Sigmoid colon (tissue), 7 donors: ENCODE data around the gene PAK6. TPM values are rescaled to one million over a fixed set of nuclear protein-coding genes. Genes with fewer than 3 reads are reported as not detected.
A peak's percentile ranks its signal among the peaks of the same experiment; 100 is the strongest.

Experiments
- DNase-seq: peaks from one replicate; pipeline ENCODE4 v3.0.0-alpha.2; 2019
- H3K27ac ChIP-seq, 4 donors: fragments of 200-600 bp; sonication (generic); one replicate each; pipeline ENCODE4 v1.5.1; 2016 to 2019; ENCODE audit warnings: mild to moderate bottlenecking in 1 of 4
- H3K27me3 ChIP-seq, 3 donors: fragments of 200-600 bp; sonication (generic); one replicate each; pipeline ENCODE4 v1.5.1; 2019; ENCODE audit warnings: mild to moderate bottlenecking in 1 of 3
- H3K36me3 ChIP-seq, 4 donors: fragments of 200-600 bp; sonication (generic); one replicate each; pipeline ENCODE4 v1.5.1; 2016 to 2019
- H3K4me1 ChIP-seq, 4 donors: fragments of 200-600 bp; sonication (generic); one replicate each; pipeline ENCODE4 v1.5.1; 2017 to 2019
- H3K4me3 ChIP-seq, 4 donors: fragments of 200-600 bp; sonication (generic); one replicate each; pipeline ENCODE4 v1.5.1; 2017 to 2019; ENCODE audit warnings: mild to moderate bottlenecking in 2 of 4, moderate library complexity in 1 of 4
- H3K9me3 ChIP-seq, 4 donors: fragments of 200-600 bp in 3 of 4; sonication (generic) in 3 of 4; one replicate each; pipeline versions ENCODE4 v1.5.1 to v1.6.1; 2013 to 2019
- CTCF ChIP-seq, 4 experiments: fragments of 450-650 bp in 3 of 4; fragments of 200-600 bp in 1 of 4; IDR thresholded peaks; one replicate each; pipeline ENCODE4 v1.5.1; 2016 to 2019; ENCODE audit warnings: antibody characterized with exemption in 4 of 4, mild to moderate bottlenecking in 3 of 4, moderate library complexity in 2 of 4
- EP300 ChIP-seq, 4 donors: sonication (generic); formaldehyde crosslinking; IDR thresholded peaks; one replicate each; pipeline ENCODE4 v1.6.1; 2017; ENCODE audit warnings: antibody characterized with exemption in 4 of 4
- POLR2A ChIP-seq, 2 donors: fragments of 450-650 bp; IDR thresholded peaks; one replicate each; pipeline ENCODE4 v1.6.1; 2016; ENCODE audit warnings: antibody characterized with exemption in 2 of 2, mild to moderate bottlenecking in 2 of 2, moderate library complexity in 2 of 2
- POLR2AphosphoS5 ChIP-seq, 4 donors: sonication (generic); formaldehyde crosslinking; IDR thresholded peaks; one replicate each; pipeline ENCODE4 v1.6.1; 2017; ENCODE audit warnings: antibody characterized with exemption in 4 of 4
- WGBS, 2 donors: extraction: QIAGEN DNeasy Blood & Tissue Kit; methylation state at CpG; one replicate each; pipeline ENCODE4 v1.1.7; 2013; 5-methylcytosine and 5-hydroxymethylcytosine counted together
- intact Hi-C: fragments of 100-400 bp; cut with DNase I; formaldehyde crosslinking; loops from one replicate; pipeline ENCODE4 v1.15.1; 2023
- polyA plus RNA-seq, 3 donors: library from polyadenylated mRNA; stranded (reverse); fragments of 200-250 nt; gene quantifications; one replicate each; pipeline ENCODE4 v1.2.3, GENCODE V29; 2013
- total RNA-seq, 4 donors: library from RNA; depleted of rRNA; stranded (reverse); fragments of >200 nt; gene quantifications; one replicate each; pipeline ENCODE4 v1.1.0, GENCODE V29; 2016
- donor health status: healthy with polysubstance abuse.
- donor health status: Bipolar disorder and iron deficiency.
- donor health status: healthy.

PAK6 gene
- total and polyA plus RNA-seq, 7 donors = 0.33 to 3.0 (median 1.4) TPM

DNA sequence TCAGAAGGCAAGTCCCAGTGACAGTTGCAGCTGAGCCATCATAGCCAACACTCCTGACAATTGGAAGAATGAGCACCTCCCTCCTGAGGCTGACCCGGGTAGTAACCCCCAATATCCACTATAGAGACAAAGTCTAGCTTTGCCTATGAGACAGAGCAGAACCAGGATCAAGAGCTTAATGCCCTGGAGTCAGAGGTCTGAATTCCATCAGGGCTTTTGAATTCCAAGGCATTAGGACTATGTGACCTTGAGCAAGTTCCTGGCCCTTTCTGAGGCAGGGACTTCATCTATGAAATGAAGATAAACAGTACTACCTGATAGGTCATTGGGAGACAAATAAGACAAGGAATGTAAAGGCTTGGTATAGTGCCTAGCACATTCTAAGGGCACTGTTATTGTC lies 81.5 kb downstream of the PAK6 start:
- no peak for DNase-seq
- peaks cover 0 to 36% (median 25%) of the 10 kb centered on the region in 4 donors for H3K4me1 ChIP-seq
- 94 to 95% methylated on average over 1 of the region's 1 CpG for WGBS, 2 donors
- H3K9me3 ChIP-seq = no peaks in the 10 kb centered on the region
- H3K27me3 ChIP-seq = no peaks in the 10 kb centered on the region
- H3K4me3 ChIP-seq = no peak overlapping the region
- TF ChIP-seq EP300 (IDR thresholded peaks at IDR 0.05) = no peak
- no peak for TF ChIP-seq CTCF (IDR thresholded peaks at IDR 0.05)
- H3K27ac ChIP-seq = peak overlapping the region in 1 of 4 donors; percentile 97
- intact Hi-C loops = loop anchor here (2.0 to 5.0 kb wide), 4 partner anchors 46 to 228 kb away; partner anchors contain the start of gene IVD
- no peaks in the 10 kb centered on the region for H3K36me3 ChIP-seq

DNA sequence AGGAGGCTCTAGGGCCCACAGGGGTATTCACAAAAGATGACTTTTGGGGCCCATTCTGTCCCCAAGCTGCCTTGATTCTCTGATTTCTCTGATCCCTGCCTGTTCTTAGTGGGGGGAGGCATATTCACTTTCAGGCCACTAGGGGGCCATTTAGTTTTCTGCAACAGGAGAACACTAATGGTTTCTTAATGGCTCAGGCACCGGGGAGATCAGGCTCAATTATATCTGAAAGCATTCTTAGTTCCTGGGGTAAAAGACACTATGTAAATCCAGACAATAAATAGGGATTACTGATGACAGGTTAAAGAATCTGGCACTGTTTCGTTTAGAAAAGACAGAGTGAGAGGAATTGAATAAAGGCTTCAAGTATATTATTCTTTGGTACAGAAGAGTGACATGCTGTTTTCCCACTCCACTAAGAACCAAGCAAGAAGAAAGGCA lies 82.1 kb downstream of the PAK6 start:
- H3K4me1 ChIP-seq = peaks cover 0 to 41% (median 31%) of the 10 kb centered on the region in 4 donors
- H3K36me3 ChIP-seq = no peaks in the 10 kb centered on the region
- peak overlapping the region; percentile 84 to 99 (median 98) for H3K27ac ChIP-seq
- H3K4me3 ChIP-seq = no peak overlapping the region
- 0 to 3% methylated on average over 2 of the region's 2 CpGs for WGBS, 2 donors
- intact Hi-C loops = loop anchor here (2.0 to 5.0 kb wide), 4 partner anchors 46 to 229 kb away; partner anchors contain the start of gene IVD
- TF ChIP-seq POLR2A (IDR thresholded peaks at IDR 0.05) (no peak), CTCF (IDR thresholded peaks at IDR 0.05) (peak; percentile 67 to 92 (median 90))
- peak; percentile 79 for DNase-seq
- no peaks in the 10 kb centered on the region for H3K9me3 ChIP-seq
- no peaks in the 10 kb centered on the region for H3K27me3 ChIP-seq

DNA sequence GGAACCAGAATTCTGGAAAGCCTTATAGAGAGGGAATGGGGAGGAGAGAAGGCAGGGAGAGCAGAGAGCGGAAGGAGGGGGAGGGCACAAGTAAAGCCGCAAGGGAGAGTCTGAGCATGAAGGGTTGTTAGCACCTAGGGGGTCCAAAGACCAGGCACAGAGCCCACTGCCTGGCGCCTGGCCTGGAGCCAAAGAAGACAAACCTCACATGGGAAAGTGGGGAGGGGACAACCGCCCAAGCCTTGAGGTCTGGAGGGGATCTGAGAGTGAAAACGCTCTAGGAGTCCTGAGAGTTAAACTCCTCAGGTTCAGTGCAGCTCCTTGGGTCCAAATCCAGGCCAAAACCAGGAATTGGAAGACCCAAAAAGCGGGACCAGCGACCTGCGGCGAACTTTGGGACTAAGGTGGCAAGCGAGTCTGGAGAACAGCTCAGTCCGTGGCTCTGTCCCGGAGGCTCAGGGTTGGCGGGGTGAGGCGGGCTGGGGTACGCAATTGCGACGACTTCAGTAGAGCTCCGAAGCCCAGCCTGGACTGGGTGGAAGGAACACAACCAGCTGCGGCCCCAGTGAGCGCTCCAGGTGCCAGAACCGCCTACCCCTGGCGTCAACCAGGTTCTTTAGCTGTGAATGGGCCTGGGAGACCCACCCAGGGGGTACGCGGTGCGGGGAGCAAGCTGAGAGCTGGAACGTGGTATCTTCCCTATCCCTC lies 83.8 kb downstream of the PAK6 start:
- peak overlapping the region; percentile 23 to 96 (median 90) for H3K4me3 ChIP-seq
- peak; percentile 83 for DNase-seq
- peaks cover 0 to 59% (median 48%) of the 10 kb centered on the region in 4 donors for H3K4me1 ChIP-seq
- intact Hi-C loops = loop anchor here (1.0 to 5.0 kb wide), 3 partner anchors 17 to 230 kb away; partner anchors contain the start of gene IVD
- H3K27me3 ChIP-seq = no peaks in the 10 kb centered on the region
- TF ChIP-seq POLR2AphosphoS5 (IDR thresholded peaks at IDR 0.05) = peak; percentile 69 to 81 (median 72)
- peak; percentile 12 to 35 for TF ChIP-seq POLR2A (IDR thresholded peaks at IDR 0.05)
- no peak for TF ChIP-seq CTCF (IDR thresholded peaks at IDR 0.05)
- no peaks in the 10 kb centered on the region for H3K9me3 ChIP-seq
- WGBS, 2 donors = 41 to 50% methylated on average over 26 of the region's 26 CpGs
- H3K27ac ChIP-seq = peak overlapping the region; percentile 84 to 99 (median 98)
- H3K36me3 ChIP-seq = no peaks in the 10 kb centered on the region

GRCh38 chr15:40323239-40323952 lies 84.5 kb downstream of the PAK6 start, which contains the start of gene INAFM2:
Gene INAFM2, plus strand, starts transcription at chr15:40323692. Its CDS starts 364 bp downstream, at chr15:40324056.
- peak within 1 kb of the TSS; percentile 90 to 99 (median 99) for H3K27ac ChIP-seq
- intact Hi-C loops = loop anchor here (1.0 to 5.0 kb wide), 3 partner anchors 16 to 231 kb away; partner anchors contain the start of gene IVD
- H3K4me3 ChIP-seq = peak within 1 kb of the TSS; percentile 79 to 96 (median 90)
- no peaks in the 10 kb centered on the region for H3K36me3 ChIP-seq
- peak; percentile 96 for DNase-seq
- H3K9me3 ChIP-seq = no peaks in the 10 kb centered on the region
- 0% methylated on average over 103 of the region's 103 CpGs for WGBS, 2 donors
- peaks cover 0 to 66% (median 55%) of the 10 kb centered on the region in 4 donors for H3K4me1 ChIP-seq
- no peaks in the 10 kb centered on the region for H3K27me3 ChIP-seq
- TF ChIP-seq EP300 (IDR thresholded peaks at IDR 0.05) (peak in 2 of 4 donors; percentile 7 to 45), POLR2A (IDR thresholded peaks at IDR 0.05) (peak in 1 of 2 donors; percentile 60), POLR2AphosphoS5 (IDR thresholded peaks at IDR 0.05) (peak; percentile 69 to 85 (median 74)), CTCF (IDR thresholded peaks at IDR 0.05) (peak in 3 of 4 experiments; percentile 59 to 64 (median 61))
